GM12801 (cell line): Measurements from ENCODE around the gene CCDC187.

ENCODE experiments used
- TF ChIP-seq, protein P1 (sequence below): IDR thresholded peaks from one replicate; pipeline ENCODE4 v1.5.1; 2011; ENCODE audit warnings: control low read depth; ENCODE audit not compliant: insufficient read length; ENCODE audit errors: extremely low read depth

The CCDC187 gene

GRCh38 chr9:136291306-136292025, 12.4 kb downstream of the CCDC187 start:
- TF ChIP-seq, protein P1, sequence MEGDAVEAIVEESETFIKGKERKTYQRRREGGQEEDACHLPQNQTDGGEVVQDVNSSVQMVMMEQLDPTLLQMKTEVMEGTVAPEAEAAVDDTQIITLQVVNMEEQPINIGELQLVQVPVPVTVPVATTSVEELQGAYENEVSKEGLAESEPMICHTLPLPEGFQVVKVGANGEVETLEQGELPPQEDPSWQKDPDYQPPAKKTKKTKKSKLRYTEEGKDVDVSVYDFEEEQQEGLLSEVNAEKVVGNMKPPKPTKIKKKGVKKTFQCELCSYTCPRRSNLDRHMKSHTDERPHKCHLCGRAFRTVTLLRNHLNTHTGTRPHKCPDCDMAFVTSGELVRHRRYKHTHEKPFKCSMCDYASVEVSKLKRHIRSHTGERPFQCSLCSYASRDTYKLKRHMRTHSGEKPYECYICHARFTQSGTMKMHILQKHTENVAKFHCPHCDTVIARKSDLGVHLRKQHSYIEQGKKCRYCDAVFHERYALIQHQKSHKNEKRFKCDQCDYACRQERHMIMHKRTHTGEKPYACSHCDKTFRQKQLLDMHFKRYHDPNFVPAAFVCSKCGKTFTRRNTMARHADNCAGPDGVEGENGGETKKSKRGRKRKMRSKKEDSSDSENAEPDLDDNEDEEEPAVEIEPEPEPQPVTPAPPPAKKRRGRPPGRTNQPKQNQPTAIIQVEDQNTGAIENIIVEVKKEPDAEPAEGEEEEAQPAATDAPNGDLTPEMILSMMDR: no peak

DNA sequence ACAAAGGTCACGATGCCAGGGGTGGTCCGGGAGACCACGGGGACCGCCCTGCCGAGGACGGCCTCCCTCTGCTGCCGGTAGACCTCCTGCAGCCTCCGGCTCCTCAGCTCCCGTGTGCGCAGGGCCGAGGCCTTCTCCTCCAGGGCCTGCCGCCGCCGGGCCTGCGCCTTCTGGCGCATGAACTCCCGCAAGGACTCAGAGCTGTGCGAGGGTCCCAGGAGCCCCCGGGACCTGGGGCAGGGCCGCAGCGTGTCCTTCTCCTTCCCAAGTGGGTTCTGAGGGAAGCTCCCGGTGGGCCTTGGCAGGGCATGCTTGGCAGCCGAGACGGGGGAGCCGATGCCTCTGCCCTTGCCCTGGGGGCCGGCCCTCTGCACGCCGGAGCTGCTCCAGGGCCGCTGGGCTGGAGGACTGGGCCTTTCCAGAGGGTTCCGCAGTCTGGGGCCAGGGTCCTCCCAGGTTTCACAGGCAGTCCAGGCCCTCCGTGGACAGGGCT, 13.3 kb downstream of the CCDC187 start:
- TF ChIP-seq, protein P1: no peak

GRCh38 chr9:136289651-136290507, 14.0 kb downstream of the CCDC187 start:
- TF ChIP-seq, protein P1: no peak

DNA sequence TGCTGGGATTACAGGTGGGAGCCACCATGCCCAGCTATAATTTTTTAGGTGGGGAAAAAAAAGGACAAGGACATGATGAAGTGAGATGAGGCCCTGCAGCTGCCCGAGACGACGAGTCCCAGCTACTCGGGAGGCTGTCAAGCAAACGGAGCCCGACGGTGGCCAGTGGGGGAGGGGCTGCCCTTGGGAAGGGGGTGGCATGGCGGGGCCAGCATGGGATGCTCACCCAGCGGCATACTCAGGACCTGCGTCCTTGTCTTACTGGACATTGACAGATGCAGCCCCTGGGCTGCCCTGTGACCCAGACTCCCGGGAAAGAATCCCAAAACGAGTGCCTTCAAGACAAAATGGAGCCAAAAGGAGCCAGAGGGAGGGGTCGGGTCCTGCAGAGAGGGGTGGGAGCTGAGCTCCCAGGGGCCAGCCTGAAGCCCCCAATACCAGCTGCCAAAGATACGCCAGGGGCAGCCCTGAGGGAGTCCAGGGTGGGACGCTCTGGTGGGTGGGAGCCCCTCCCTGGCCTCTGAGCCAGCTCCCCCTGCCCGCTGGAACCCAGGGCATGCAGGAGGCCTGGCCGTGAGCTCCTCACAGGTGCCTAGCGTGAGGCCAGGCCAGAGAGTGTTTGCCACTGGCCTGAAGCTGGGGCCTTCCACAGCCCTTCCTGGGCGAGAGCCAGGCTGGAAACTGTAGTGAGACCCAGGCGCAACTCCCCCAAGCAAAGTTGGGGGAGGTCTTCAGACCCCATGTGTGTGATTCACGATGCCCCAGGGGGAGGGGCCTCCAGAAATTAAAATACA, 15.7 kb downstream of the CCDC187 start:
- TF ChIP-seq, protein P1: no peak

DNA sequence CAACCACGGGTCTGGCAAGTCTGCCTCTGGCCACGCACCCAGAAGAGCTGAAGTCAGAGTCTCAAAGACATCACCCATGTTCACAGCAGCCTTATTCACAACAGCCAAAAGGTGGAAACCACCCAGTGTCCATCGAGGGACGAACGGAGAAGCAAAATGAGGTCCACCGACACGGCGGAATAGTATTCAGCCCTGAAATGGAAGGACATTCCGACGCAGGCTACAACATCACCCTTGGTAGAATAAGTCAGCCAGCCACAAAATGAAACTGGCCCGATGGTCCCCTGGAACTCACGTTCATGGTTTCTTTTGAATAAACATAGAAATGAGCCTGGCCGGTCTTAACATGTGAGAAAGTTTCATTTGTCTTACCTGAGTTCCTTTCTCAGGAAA, 16.9 kb downstream of the CCDC187 start:
- TF ChIP-seq, protein P1: no peak

DNA sequence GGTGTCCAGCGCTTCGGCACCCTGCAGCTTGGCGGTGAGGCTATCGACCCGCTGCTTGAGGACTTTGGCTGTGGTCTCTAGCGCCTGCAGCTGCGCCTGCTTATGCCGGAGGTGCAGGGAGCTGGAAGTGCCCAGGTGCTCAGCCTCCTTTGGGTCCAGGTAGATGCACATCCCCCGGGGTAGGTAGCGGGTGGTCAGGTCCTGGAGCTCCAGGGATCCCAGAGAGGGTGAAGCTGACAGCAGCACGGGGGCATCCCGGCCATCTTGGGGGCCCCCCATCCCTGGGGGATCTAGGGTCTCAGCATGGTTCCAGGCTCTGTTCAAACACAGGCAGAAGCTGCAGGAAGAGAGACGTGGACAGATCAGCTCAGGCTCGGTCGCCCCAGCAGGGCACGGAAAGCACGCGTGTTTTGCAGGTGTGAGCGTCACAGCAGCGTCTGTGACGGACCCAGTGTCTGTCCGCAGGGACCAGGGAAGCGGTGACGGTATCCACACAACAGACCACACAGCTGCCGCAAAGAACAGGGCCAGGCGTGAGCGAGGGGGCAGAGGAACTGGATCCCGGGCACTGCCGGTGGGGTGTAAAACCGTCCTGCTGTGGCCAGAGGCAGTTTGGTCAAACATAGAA, 17.4 kb downstream of the CCDC187 start:
- TF ChIP-seq, protein P1: no peak
